Activated CD8-positive, alpha-beta memory T cell treated with anti-CD3 and anti-CD28 coated beads for 4 hours (primary cell): ENCODE results near the gene NAALAD2.
"Not testable (repeated sequence)": the region's sequence is repeated elsewhere in the genome, so short reads cannot be mapped to it uniquely, and the experiment has no call there.

Experiments
- DNase-seq, 2 donors: peaks; one replicate each; pipeline ENCODE4 v3.0.0-alpha.2; 2020; ENCODE audit warnings: low read depth in 2 of 2

Gene NAALAD2

GRCh38 chr11:90134478-90135003 is at the start of gene NAALAD2:
Gene NAALAD2 (plus strand): TSS chr11:90134663. CDS start chr11:90134759, 96 bp downstream.
- DNase-seq: no peak

GRCh38 chr11:90085650-90086049 is 48.8 kb upstream of the NAALAD2 start, which contains the start of gene UBTFL1:
Gene UBTFL1 (plus strand): TSS chr11:90085950. CDS start chr11:90085950, 0 bp downstream.
- DNase-seq: not testable (repeated sequence)

- not testable (repeated sequence) for DNase-seq
Measured at GRCh38 chr11:90088731-90089130, 45.7 kb upstream of the NAALAD2 start.

- not testable (repeated sequence) for DNase-seq
Measured at GRCh38 chr11:90095230-90095924, 39.1 kb upstream of the NAALAD2 start.

GRCh38 chr11:90098261-90098660 is 36.2 kb upstream of the NAALAD2 start:
- DNase-seq: not testable (repeated sequence)

GRCh38 chr11:90100431-90100830 is 34.0 kb upstream of the NAALAD2 start:
- DNase-seq: no peak

GRCh38 chr11:90113541-90113940 is 20.9 kb upstream of the NAALAD2 start:
- DNase-seq: no peak

GRCh38 chr11:90120191-90120590 is 14.3 kb upstream of the NAALAD2 start:
- DNase-seq: no peak

GRCh38 chr11:90124371-90124770 is 10.1 kb upstream of the NAALAD2 start:
- DNase-seq: no peak

- no peak for DNase-seq
Measured at GRCh38 chr11:90124946-90125345, 9.5 kb upstream of the NAALAD2 start.

- DNase-seq: no peak
Measured at GRCh38 chr11:90133560-90134477, 644 bp upstream of the NAALAD2 start.

GRCh38 chr11:90135016-90135415 is 553 bp downstream of the NAALAD2 start:
- no peak for DNase-seq

- DNase-seq: no peak
Measured at GRCh38 chr11:90148900-90149299, 14.4 kb downstream of the NAALAD2 start.

GRCh38 chr11:90166982-90167573 is 32.6 kb downstream of the NAALAD2 start:
- DNase-seq: not testable (repeated sequence)

- DNase-seq: not testable (repeated sequence)
Measured at GRCh38 chr11:90167704-90168103, 33.2 kb downstream of the NAALAD2 start.

- DNase-seq: no peak
Measured at GRCh38 chr11:90168571-90168970, 34.1 kb downstream of the NAALAD2 start.

- DNase-seq: no peak
Measured at GRCh38 chr11:90171359-90171758, 36.9 kb downstream of the NAALAD2 start.

- DNase-seq: no peak
Measured at GRCh38 chr11:90176069-90176468, 41.6 kb downstream of the NAALAD2 start.

GRCh38 chr11:90178751-90179150 is 44.3 kb downstream of the NAALAD2 start:
- no peak for DNase-seq

- no peak for DNase-seq
Measured at GRCh38 chr11:90179923-90180322, 45.5 kb downstream of the NAALAD2 start.

GRCh38 chr11:90187839-90188238 is 53.4 kb downstream of the NAALAD2 start:
- DNase-seq: no peak

GRCh38 chr11:90189011-90189410 is 54.5 kb downstream of the NAALAD2 start:
- DNase-seq: no peak
